Activated CD8-positive, alpha-beta memory T cell treated with anti-CD3 and anti-CD28 coated beads, Interleukin-2, amount 10 ng/mL, durations not matched to agents 7 days and 5 days (primary cell): ENCODE data around the gene PLCL2. TPM values are rescaled to one million over a fixed set of nuclear protein-coding genes. Genes with fewer than 3 reads are reported as not detected.
A peak's percentile ranks its signal among the peaks of the same experiment; 100 is the strongest.

Source experiments
- ATAC-seq: fragments of 150-1000 bp; cut with Tn5 transposase; one replicate; pipeline ENCODE4 v1.10.0; 2021; ENCODE audit warnings: moderate library complexity
- CTCF ChIA-PET: fragments of 350-600 bp; sonication (Branson Sonifier 250); formaldehyde crosslinking; loops from one replicate; lab custom pipeline; 2021; ENCODE audit warnings: antibody characterized with exemption; lab: Charles Lee
- DNase-seq: peaks from one replicate; pipeline ENCODE4 v3.0.0-alpha.2; 2020
- H3K27ac Mint-ChIP-seq: one replicate; pipeline ENCODE4 v1.8.0; 2021; ENCODE audit warnings: mild to moderate bottlenecking, mixed read lengths
- H3K27me3 Mint-ChIP-seq: one replicate; pipeline ENCODE4 v1.8.0; 2021; ENCODE audit warnings: mixed read lengths
- H3K36me3 Mint-ChIP-seq: one replicate; pipeline ENCODE4 v1.8.0; 2021; ENCODE audit warnings: mild to moderate bottlenecking, mixed read lengths
- H3K4me1 Mint-ChIP-seq: one replicate; pipeline ENCODE4 v1.8.0; 2021; ENCODE audit warnings: mixed read lengths
- H3K4me3 Mint-ChIP-seq: one replicate; pipeline ENCODE4 v1.8.0; 2021; ENCODE audit warnings: mild to moderate bottlenecking, moderate library complexity, mixed read lengths
- H3K9me3 Mint-ChIP-seq: one replicate; pipeline ENCODE4 v1.8.0; 2022; ENCODE audit warnings: low read depth, mixed read lengths
- total RNA-seq, 2 experiments: library from RNA; stranded (reverse); gene quantifications; one replicate each; pipeline ENCODE4 v1.2.3, GENCODE V29; 2021

PLCL2 gene
- 10 to 100 TPM; 24.4 to 36.8 TPM for total RNA-seq

GRCh38 chr3:16884748-16885592 lies at the start of gene PLCL2:
Gene PLCL2, plus strand, starts transcription at chr3:16884955. Its CDS starts 85 bp downstream, at chr3:16885040.
- Mint-ChIP-seq H3K4me3 (peak within 1 kb of the TSS; percentile 99), H3K27ac (peak within 1 kb of the TSS; percentile 98), H3K4me1 (peaks cover 29% of the 10 kb centered on the region), H3K9me3 (no peaks in the 10 kb centered on the region), H3K36me3 (peaks cover 6% of the 10 kb centered on the region), H3K27me3 (peaks cover 2% of the 10 kb centered on the region)
- CTCF ChIA-PET: interaction anchor here (0.7 to 3.1 kb wide), 33 partner anchors 9 to 1794 kb away, joined by 3 to 19 read pairs (median 4); no protein-coding TSS in a partner anchor
- peak; percentile 70 for DNase-seq
- peak; percentile 50 for ATAC-seq

- peaks cover 37% of the 10 kb centered on the region for H3K4me1 Mint-ChIP-seq
- H3K9me3 Mint-ChIP-seq: no peaks in the 10 kb centered on the region
- CTCF ChIA-PET: interaction anchor here (0.8 to 2.7 kb wide), 2 partner anchors 9 to 397 kb away, joined by 3 to 13 read pairs; no protein-coding TSS in a partner anchor
- H3K27ac Mint-ChIP-seq: no peak overlapping the region
- DNase-seq: no peak
- H3K36me3 Mint-ChIP-seq: no peaks in the 10 kb centered on the region
- no peak overlapping the region for H3K4me3 Mint-ChIP-seq
- H3K27me3 Mint-ChIP-seq: no peaks in the 10 kb centered on the region
- ATAC-seq: no peak
Measured at GRCh38 chr3:16836505-16837237, 48.1 kb upstream of the PLCL2 start.

GRCh38 chr3:16837602-16838001 lies 47.2 kb upstream of the PLCL2 start:
- Mint-ChIP-seq H3K27ac (peak overlapping the region; percentile 31), H3K27me3 (no peaks in the 10 kb centered on the region), H3K4me1 (peaks cover 45% of the 10 kb centered on the region), H3K36me3 (no peaks in the 10 kb centered on the region), H3K4me3 (no peak overlapping the region), H3K9me3 (no peaks in the 10 kb centered on the region)
- CTCF ChIA-PET: interaction anchor here (0.8 to 2.7 kb wide), 4 partner anchors 10 to 396 kb away, joined by 3 to 13 read pairs (median 4); no protein-coding TSS in a partner anchor
- ATAC-seq: no peak
- no peak for DNase-seq

GRCh38 chr3:16838561-16838960 lies 46.2 kb upstream of the PLCL2 start:
- no peaks in the 10 kb centered on the region for H3K36me3 Mint-ChIP-seq
- ATAC-seq: no peak
- peaks cover 54% of the 10 kb centered on the region for H3K4me1 Mint-ChIP-seq
- H3K27me3 Mint-ChIP-seq: no peaks in the 10 kb centered on the region
- CTCF ChIA-PET: interaction anchor here (1.2 to 2.7 kb wide), 4 partner anchors 10 to 46 kb away, joined by 3 to 13 read pairs (median 5); no protein-coding TSS in a partner anchor
- no peak overlapping the region for H3K27ac Mint-ChIP-seq
- H3K9me3 Mint-ChIP-seq: no peaks in the 10 kb centered on the region
- no peak overlapping the region for H3K4me3 Mint-ChIP-seq
- DNase-seq: no peak

- no peak overlapping the region for H3K27ac Mint-ChIP-seq
- no peaks in the 10 kb centered on the region for H3K36me3 Mint-ChIP-seq
- peaks cover 61% of the 10 kb centered on the region for H3K4me1 Mint-ChIP-seq
- DNase-seq (no peak), ATAC-seq (no peak)
- H3K9me3 Mint-ChIP-seq: no peaks in the 10 kb centered on the region
- no peak overlapping the region for H3K4me3 Mint-ChIP-seq
- CTCF ChIA-PET: interaction anchor here (1.5 to 2.7 kb wide), 3 partner anchors 10 to 14 kb away, joined by 3 to 13 read pairs (median 4); no protein-coding TSS in a partner anchor
- H3K27me3 Mint-ChIP-seq: no peaks in the 10 kb centered on the region
Measured at GRCh38 chr3:16839271-16840100, 45.3 kb upstream of the PLCL2 start.

GRCh38 chr3:16840101-16840424 lies 44.7 kb upstream of the PLCL2 start:
- CTCF ChIA-PET: no interaction called here
- Mint-ChIP-seq H3K36me3 (no peaks in the 10 kb centered on the region), H3K4me1 (peaks cover 61% of the 10 kb centered on the region), H3K27ac (no peak overlapping the region), H3K9me3 (no peaks in the 10 kb centered on the region), H3K4me3 (no peak overlapping the region), H3K27me3 (no peaks in the 10 kb centered on the region)
- no peak for ATAC-seq
- no peak for DNase-seq

- H3K27ac Mint-ChIP-seq: peak overlapping the region; percentile 95
- no peaks in the 10 kb centered on the region for H3K27me3 Mint-ChIP-seq
- no peaks in the 10 kb centered on the region for H3K36me3 Mint-ChIP-seq
- CTCF ChIA-PET: interaction anchor here (0.5 to 3.5 kb wide), 12 partner anchors 9 to 1895 kb away, joined by 3 to 15 read pairs (median 4); partner anchors contain the start of gene PLCL2
- no peak for ATAC-seq
- no peaks in the 10 kb centered on the region for H3K9me3 Mint-ChIP-seq
- no peak for DNase-seq
- peaks cover 61% of the 10 kb centered on the region for H3K4me1 Mint-ChIP-seq
- H3K4me3 Mint-ChIP-seq: peak overlapping the region; percentile 64
Measured at GRCh38 chr3:16841041-16841753, 43.6 kb upstream of the PLCL2 start.

GRCh38 chr3:16841904-16842271 lies 42.9 kb upstream of the PLCL2 start:
- ATAC-seq: peak; percentile 41
- H3K36me3 Mint-ChIP-seq: no peaks in the 10 kb centered on the region
- DNase-seq: peak; percentile 85

GRCh38 chr3:16842272-16843270 lies 42.2 kb upstream of the PLCL2 start:
- peak overlapping the region; percentile 95 for H3K27ac Mint-ChIP-seq
- CTCF ChIA-PET: interaction anchor here (0.7 to 3.5 kb wide), 11 partner anchors 10 to 312 kb away, joined by 3 to 15 read pairs (median 4); partner anchors contain the start of gene PLCL2

More at GRCh38 chr3:16841904-16842271, 42.9 kb upstream of the PLCL2 start:
- CTCF ChIA-PET: interaction anchor here (0.5 to 3.5 kb wide), 12 partner anchors 9 to 320 kb away, joined by 3 to 15 read pairs (median 3); partner anchors contain the start of gene PLCL2
- no peaks in the 10 kb centered on the region for H3K27me3 Mint-ChIP-seq
- H3K27ac Mint-ChIP-seq: peak overlapping the region; percentile 95
- peak overlapping the region; percentile 64 for H3K4me3 Mint-ChIP-seq
- H3K9me3 Mint-ChIP-seq: no peaks in the 10 kb centered on the region
- H3K4me1 Mint-ChIP-seq: peaks cover 64% of the 10 kb centered on the region

GRCh38 chr3:16844222-16844621 lies 40.5 kb upstream of the PLCL2 start:
- Mint-ChIP-seq H3K27me3 (no peaks in the 10 kb centered on the region), H3K36me3 (peaks cover 2% of the 10 kb centered on the region), H3K9me3 (no peaks in the 10 kb centered on the region), H3K4me3 (no peak overlapping the region), H3K4me1 (peaks cover 55% of the 10 kb centered on the region), H3K27ac (no peak overlapping the region)
- CTCF ChIA-PET: interaction anchor here (0.6 to 1.5 kb wide), 3 partner anchors 30 to 44 kb away, joined by 3 to 5 read pairs (median 4); partner anchors contain the start of gene PLCL2
- no peak for ATAC-seq
- no peak for DNase-seq

More at GRCh38 chr3:16842272-16843270, 42.2 kb upstream of the PLCL2 start:
- Mint-ChIP-seq H3K4me3 (peak overlapping the region; percentile 64), H3K9me3 (no peaks in the 10 kb centered on the region), H3K4me1 (peaks cover 59% of the 10 kb centered on the region), H3K27me3 (no peaks in the 10 kb centered on the region), H3K36me3 (peaks cover under 1% of the 10 kb centered on the region)
- ATAC-seq (peak; percentile 89), DNase-seq (peak; percentile 89)

GRCh38 chr3:16844791-16845190 lies 40.0 kb upstream of the PLCL2 start:
- Mint-ChIP-seq H3K4me1 (peaks cover 56% of the 10 kb centered on the region), H3K27me3 (no peaks in the 10 kb centered on the region), H3K9me3 (no peaks in the 10 kb centered on the region), H3K27ac (no peak overlapping the region), H3K36me3 (peaks cover 2% of the 10 kb centered on the region), H3K4me3 (no peak overlapping the region)
- DNase-seq: no peak
- ATAC-seq: no peak
- CTCF ChIA-PET: interaction anchor here (1.5 kb wide), 1 partner anchor 40 kb away, joined by 5 read pairs; the partner anchor contains the start of gene PLCL2
